COR-L47 (cell line): ENCODE data around the gene GNG12.

Experiments used
- DNase-seq: peaks from one replicate; lab custom pipeline; 2025; lab: John Stamatoyannopoulos, UW

GNG12 gene

DNA sequence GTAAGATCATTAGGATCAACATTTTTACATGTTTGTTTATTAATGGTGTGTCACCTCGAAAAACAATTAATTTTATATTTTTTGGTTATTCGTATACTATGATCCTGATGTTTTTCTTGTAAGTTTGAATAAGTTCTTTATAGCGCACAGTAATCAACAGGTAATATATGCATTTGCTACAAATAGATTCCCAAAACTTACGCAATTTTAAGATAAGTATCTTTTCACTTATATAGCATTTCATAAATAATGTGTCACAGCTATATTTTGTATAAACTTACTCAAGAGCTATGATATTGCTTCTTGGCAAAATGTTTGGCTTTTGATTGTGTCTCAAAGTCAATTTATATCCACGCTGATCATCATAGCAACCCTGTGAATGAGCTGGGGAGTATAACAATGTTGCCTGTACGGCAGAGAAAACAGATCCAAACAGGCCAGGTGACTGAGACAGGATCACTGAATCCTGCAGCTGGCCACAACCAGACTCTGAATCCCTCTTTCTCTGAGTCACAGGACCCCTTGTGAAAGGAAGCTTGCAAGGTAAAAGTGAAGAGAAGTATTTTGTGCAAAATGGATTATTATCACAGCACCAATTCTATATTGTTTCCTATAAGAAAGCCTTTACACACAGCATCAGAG lies 48.6 kb downstream of the GNG12 start:
- no peak for DNase-seq

DNA sequence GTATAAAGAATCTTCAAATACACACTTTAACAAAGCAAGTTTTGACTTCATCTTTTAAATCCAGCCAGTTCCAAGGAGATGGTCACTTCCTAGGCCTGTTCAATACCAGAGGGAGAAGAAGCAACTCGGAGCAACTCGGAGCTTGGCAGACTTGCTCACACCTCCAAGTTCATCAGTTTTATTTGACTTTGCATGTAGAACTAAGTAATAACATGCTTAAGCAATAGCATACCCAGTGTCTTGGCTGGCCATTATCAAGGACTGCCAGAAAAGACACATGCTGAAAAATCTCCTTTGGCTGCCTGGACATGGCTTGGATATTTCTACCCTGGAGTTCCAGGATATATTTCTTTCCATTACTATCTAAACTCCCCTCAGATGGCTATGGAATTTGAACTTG lies 52.6 kb downstream of the GNG12 start:
- no peak for DNase-seq

GRCh38 chr1:67777440-67777839 lies 55.8 kb downstream of the GNG12 start:
- DNase-seq = no peak

DNA sequence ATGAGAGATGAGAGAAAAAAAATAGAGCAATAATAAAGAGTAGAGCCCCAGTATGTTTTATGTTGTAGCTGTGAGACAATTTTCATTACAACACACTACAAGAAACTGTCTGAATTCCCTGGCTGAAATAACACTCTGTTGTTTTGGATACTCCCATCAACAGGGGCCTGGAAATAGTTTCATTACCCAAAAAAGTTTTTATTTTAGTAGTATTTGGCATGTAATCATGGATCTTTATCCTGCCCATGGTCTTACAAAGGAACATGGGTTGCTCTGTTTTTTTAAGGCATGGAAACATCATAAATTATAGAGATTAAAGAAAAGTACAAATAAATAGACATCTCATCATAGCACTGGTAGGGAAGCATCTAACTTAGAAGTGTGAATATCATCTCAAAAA lies 56.3 kb downstream of the GNG12 start:
- DNase-seq = no peak

GRCh38 chr1:67773462-67773861 lies 59.8 kb downstream of the GNG12 start:
- no peak for DNase-seq

GRCh38 chr1:67771749-67772148 lies 61.5 kb downstream of the GNG12 start:
- no peak for DNase-seq

GRCh38 chr1:67771152-67771551 lies 62.1 kb downstream of the GNG12 start:
- DNase-seq = no peak

GRCh38 chr1:67769633-67770256 lies 63.5 kb downstream of the GNG12 start:
- DNase-seq = no peak

DNA sequence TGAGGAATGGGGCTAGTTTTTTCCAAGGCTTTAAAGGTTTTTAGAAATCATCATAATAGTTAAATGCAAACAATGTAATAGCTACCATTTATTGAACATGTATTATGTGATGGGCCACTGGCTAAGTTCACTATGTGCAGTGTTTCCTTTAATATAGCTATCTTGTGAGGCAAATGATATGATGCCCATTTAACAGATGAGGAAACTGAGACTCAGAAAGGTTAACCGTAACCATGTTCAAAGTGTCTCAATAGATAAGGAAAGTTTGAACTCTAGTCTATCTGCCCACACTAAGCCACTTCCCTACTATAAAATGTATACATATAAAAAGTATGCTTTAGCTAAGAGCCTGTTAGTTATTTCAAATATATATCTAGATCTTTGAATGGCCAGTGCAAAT lies 64.8 kb downstream of the GNG12 start:
- no peak for DNase-seq

- DNase-seq = no peak
Observed at GRCh38 chr1:67767103-67767782, 66.0 kb downstream of the GNG12 start.

DNA sequence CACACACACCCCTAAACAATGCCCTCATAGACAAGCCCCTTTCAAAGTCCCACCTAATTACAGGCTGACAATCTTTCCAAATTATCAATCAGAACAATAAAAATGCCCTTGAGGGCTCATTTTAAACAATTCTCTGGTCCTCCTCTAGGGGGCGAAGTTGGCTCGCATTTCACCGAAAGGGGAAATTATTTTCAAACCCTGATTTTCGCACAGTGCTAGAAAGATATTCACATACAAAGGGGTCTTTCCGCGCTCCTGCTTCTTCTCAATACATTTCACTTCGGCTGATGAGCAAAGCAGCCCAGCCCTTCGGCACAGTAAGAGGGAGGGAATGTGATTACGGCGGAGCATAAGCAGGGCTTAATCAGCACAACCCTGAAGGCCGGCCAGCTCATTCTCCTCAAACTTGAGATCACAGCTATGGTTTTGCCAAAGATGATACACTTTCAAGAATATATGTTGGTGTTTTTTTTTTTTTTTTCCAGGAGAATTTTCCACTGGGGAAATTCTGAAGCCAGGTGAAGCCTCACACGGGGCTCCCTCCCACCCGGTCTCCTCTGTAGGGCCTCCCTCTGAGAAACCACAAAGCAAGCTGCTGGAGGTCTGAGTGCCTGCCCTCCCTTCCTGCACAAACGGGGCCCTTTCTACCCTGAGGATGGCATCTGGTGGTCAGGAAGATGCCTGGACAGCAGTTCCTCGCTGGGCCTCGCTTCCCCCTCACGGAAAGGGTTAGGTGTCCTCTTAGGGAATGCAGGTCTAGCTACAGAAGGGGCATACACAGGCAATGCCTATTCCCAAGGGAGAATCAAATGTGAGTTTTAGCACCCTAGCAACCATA lies 66.9 kb downstream of the GNG12 start:
- DNase-seq = peak; percentile 50

DNA sequence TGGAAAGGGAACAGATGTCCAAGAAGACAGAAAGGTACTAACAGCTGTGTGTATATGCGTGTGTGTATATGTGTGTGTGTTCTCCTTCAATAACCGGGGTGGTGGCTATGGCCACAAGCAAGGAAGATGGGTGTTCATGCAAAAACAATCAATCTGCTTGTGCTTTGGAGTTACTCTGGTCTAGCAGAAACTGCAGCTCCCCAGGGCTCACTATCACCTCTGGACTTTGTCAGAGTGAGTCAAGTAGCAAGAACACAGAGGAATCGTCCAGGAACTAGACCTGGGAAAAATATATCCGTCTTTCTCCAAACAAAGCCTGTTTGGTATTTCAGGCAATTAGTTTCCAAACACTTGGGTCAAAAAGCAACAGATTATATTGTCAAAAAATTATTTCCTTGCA lies 68.6 kb downstream of the GNG12 start:
- no peak for DNase-seq

DNA sequence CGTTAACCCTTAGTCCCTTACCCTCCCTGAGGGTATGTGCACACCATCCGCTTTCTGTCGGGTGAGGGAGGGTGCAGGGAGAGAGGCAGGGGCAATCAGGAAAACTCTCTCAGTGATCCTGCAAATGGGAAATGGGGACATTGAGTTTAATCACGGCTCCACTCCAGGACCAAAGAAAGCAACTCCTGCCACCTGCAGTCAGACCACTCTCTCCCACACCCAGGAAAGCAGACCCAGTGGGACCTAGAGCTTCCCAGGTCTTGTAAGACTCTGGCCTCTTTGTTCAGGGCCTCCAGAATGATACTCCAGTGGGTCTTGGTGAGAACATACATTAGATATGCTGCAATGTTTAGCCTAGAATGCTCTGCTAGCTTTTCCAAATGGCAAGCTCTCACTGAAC lies 71.5 kb downstream of the GNG12 start:
- no peak for DNase-seq

GRCh38 chr1:67761091-67761490 lies 72.2 kb downstream of the GNG12 start:
- no peak for DNase-seq

GRCh38 chr1:67760030-67760821 lies 73.0 kb downstream of the GNG12 start:
- peak; percentile 57 for DNase-seq

GRCh38 chr1:67759692-67760029 lies 73.6 kb downstream of the GNG12 start:
- no peak for DNase-seq

GRCh38 chr1:67759066-67759465 lies 74.2 kb downstream of the GNG12 start:
- DNase-seq = no peak

GRCh38 chr1:67755619-67756018 lies 77.6 kb downstream of the GNG12 start:
- no peak for DNase-seq

- DNase-seq = no peak
Observed at GRCh38 chr1:67755160-67755559, 78.1 kb downstream of the GNG12 start.

- no peak for DNase-seq
Observed at GRCh38 chr1:67754526-67754920, 78.7 kb downstream of the GNG12 start.

DNA sequence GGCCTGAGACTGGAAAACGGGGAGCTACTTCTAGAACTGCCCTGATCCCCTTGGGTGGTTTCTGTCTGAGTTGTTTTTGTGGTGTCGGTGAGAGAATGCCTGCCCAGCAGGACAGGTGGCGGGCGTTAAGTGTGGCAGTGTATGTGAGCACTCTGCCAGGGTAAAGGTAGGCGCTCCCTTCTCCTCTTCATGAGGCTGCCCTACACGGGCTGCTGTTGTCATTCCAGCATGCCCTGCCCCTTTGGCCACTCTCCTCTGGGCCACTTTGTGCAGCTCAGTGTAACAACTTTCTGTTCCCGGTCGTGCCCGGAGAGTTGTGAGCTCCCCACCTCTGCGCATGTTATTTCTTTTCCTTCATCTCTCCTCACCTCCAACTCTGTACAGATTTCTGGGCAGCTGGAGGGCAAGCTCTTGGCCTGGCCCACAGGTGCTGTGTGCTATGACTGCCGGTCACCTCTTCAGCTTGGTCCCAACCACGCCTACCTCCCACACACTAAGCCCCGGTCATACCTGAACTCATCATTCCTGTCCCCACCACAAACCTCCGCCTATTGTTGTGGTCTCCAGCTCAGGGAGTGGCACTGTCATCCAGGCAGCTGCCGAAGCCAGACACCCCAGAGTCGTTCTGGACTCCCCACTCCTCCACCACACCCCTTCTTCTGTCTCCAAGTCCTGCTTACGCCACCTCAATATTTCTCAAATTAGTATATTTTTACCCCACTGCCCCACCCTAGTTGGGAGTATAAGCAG lies 79.3 kb downstream of the GNG12 start:
- no peak for DNase-seq
